HG03135 (cell line): ENCODE results near the gene SERPINA3.
"Not testable (repeated sequence)": the region's sequence is repeated elsewhere in the genome, so short reads cannot be mapped to it uniquely, and the experiment has no call there.

Experiments used
- ATAC-seq: cut with Tn5 transposase; IDR thresholded peaks from one replicate; pipeline ENCODE4 v1.9.1; 2021; ENCODE audit warnings: mild to moderate bottlenecking, moderate library complexity; ENCODE audit not compliant: unreplicated experiment

Gene SERPINA3

DNA sequence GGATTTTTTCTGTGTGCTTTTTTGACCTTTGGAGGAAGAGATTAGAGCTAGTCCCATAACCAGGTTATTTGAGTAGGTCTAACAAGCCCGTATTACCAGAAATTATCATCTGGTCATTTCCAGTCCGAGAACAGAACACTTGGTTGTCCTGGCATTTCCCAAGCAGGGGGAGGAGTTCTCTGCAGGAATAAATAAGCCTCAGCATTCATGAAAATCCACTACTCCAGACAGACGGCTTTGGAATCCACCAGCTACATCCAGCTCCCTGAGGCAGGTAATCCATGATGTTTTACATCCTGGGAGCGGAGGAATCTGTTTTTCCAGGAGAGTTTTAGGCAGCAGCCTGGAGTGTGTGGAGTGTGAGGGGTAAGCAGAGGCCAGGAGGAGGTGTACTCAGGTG is at the start of gene SERPINA3:
SERPINA3 (plus strand) TSS at position 218 of the 400 bp plus-strand sequence. CDS start 2,051 bp downstream, outside the sequence.
- ATAC-seq: no peak

- ATAC-seq: no peak
These were observed 49.0 kb upstream of the SERPINA3 start for GRCh38 chr14:94562941-94563883.

GRCh38 chr14:94564381-94564780 is 47.8 kb upstream of the SERPINA3 start:
- ATAC-seq: no peak

DNA sequence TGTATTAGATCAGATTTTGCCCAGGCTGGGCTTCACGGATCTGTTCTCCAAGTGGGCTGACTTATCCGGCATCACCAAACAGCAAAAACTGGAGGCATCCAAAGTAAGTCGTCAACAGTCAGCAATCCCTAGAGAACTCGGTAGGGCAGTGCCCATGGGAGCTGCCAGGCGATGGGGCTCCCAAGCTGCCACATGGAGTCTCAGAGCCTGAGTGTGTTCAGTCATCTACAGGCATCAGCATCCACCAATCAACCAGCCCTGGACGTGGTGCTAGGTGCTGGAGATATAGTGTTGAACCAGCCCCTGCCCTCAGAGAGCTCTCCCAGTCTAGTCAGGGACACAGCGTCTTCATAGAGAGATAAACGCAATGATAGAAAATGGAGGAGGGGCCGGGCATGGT is 44.0 kb upstream of the SERPINA3 start:
- ATAC-seq: no peak

DNA sequence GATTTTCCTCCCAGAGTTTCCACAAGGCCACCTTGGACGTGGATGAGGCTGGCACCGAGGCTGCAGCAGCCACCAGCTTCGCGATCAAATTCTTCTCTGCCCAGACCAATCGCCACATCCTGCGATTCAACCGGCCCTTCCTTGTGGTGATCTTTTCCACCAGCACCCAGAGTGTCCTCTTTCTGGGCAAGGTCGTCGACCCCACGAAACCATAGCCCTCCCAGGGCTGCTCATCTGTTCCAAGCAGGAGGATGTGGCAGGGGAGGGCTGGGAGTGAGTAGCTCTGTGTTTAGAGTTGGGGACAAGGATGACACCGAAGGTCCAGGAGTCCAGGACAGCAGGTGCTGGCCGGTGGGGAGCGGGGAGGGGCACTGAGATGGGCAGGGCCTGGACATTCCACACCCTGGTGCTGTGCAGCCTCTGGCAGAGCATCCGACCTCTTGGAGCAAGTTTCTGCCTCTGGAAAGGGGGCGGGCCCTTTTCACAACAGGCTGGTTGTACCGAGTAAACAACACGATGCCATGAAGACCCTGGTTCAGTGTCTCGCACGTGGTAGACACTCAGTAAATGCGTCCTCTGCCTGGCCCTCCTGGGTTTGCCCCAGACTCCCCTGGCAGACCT is 42.7 kb upstream of the SERPINA3 start:
- no peak for ATAC-seq

GRCh38 chr14:94570002-94570400 is 42.2 kb upstream of the SERPINA3 start:
- no peak for ATAC-seq

- ATAC-seq: no peak
These were observed 41.8 kb upstream of the SERPINA3 start for GRCh38 chr14:94570440-94570839.

DNA sequence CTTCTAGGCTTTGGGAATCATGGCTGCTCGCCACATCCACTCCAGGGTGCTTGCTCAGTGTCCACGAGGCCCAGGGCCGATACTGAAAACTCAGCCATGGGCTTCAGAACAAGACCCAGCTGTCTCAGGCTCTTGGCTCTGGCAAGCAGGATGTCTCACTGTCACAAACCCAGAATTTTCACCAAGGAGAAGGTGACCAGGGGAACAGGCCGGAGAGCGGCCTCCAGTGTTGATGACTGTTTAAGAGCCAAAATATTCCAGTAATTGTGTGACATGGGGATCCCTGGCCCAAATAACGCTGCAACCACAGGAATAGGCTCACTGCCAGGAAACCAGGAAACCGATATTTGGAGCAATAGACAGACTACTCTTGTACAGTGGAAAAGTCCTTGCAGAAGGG is 40.8 kb upstream of the SERPINA3 start:
- no peak for ATAC-seq

DNA sequence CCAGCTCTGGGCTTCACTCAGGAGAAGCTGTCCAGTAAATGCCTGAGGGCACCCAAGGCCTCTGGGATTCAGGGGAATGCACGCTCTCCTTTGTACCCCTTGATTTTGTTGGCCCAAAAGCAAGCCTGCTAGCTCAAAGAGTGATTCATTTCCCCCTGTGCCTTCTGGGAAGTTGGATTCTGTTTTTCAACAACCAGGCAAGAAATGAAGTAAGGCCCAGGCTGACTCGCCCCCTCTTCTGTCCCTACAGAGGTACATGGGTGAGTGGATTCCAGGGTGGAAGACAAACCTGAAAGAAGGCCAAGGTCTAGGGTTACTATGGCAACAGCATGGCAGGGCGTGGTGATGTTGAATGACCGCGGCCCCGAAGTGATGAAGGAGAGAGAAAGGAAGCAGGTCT is 40.2 kb upstream of the SERPINA3 start:
- ATAC-seq: no peak

DNA sequence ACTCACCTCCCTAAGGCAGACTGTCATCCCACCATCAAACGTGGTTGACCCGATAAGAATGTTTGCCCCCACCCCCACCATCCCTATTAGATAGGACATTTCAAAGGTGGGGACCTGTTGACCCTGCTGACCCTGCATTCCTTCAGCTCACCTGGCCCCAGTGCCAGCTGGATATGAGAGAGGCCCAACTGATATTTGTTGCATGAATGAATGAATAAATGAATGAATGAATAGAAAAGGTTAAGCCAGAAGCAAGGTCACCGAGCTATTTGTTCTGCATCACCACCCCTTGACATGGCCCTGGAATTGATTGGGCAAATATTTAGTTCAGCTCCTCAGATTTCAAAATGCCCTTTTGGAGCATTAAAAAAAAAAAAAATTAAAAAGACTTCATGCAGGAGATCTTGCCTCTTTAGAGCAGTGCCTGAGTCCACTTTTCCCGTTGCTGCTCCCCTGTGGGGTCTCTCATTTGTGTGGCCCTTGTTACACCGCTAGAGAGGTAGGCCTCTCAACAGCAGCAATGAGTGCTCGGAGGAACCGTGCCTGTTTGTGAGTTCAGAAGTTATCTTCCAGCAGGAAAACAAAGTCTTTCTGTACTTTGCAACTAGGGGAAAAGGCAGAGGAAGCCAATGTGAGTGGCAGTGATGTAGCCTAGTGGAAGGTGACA is 39.4 kb upstream of the SERPINA3 start:
- no peak for ATAC-seq

DNA sequence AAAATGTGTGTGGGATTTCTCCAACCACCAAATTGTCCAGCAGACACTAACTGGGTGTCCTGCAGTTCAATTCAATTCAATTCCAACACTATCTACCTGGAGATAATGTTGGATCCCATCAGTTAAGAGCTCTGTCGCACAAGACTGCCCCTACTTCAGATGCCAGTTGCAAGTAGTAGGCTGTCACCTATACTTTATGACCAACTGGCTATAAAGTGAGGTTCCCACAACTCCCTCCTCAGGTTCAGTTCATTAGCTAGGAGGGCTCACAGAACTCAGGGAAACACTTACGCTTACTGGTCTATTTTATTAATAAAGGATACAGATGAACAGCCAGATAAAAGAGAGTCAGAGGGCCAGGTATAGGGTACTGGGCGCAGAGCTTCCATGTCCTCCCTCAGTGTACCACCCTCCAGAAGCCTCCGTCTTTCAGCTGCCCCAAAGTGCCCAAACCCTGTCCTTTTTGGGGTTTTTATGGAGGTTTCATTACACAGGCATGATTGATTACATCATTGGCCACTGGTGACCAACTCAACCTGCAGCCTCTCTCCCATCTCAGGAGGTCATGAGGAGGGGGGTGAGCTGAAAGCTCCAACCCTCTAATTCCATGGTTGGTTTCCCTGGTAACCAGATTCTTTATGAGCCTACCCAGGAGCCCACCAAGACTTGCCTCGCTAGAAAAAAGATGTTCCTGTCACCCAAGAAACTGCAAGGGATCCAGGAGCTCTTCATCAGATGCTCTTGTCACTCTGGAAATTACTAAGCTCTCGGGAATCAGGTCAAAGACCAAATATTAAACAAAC is 38.5 kb upstream of the SERPINA3 start:
- no peak for ATAC-seq

DNA sequence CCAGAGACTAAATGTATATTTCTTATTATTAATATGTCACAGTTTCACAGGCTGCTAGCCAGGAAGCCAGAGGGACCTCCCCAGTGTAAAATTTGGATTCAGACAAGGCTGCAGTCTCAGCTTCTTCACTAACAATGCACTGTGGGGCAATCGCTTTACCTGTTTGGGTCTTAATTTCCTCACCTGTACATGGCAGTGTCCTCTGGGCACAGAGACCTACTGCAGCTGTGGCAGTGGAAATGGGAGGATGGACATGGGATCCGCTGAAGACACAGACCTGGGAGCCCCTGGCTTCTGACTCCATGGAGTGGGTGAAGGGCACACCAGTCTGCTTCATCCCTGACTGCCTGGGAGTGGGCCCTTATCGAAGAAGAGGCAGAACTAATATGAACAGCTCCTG is 37.9 kb upstream of the SERPINA3 start:
- no peak for ATAC-seq

- no peak for ATAC-seq
These were observed 36.2 kb upstream of the SERPINA3 start for GRCh38 chr14:94575730-94576585.

DNA sequence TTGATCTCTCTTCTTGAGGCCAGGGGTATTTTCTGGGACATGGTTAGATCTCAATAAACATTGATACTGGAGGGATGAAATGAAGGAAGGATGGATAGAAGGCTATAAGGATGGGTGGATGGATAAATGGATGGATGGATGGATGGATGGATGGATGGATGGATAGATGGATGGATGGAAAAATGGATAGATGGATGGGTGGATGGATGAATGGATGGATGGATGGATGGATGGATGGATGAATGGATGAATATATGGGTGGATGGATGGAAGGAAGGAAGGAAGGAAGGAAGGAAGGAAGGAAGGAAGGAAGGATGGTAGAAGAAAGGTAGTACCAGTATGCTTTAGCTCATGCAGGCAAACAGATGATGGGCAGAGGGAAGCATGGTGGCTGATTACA is 34.7 kb upstream of the SERPINA3 start:
- ATAC-seq: not testable (repeated sequence)

DNA sequence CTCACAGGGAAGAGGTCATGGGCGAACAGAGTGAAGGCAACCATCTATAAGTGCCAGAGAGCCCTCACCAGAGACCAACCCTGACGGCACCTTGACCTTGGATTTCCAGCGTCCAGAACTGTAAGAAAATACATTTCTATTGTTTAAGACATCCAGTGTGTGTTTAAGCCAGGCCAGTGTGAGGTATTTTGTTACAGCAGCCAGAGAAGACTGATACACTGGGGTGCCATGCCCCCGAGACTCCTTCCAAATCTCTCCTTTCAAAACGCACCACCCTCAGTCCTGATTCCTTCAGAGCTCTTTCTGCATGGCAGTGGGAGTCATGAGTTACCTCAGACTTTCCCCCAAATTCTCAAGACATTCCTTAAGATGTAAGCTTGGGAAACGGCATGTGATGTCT is 33.5 kb upstream of the SERPINA3 start:
- ATAC-seq: no peak

GRCh38 chr14:94581127-94581999 is 30.8 kb upstream of the SERPINA3 start, which contains the start of gene SERPINA5:
SERPINA5 (plus strand) TSS chr14:94581426; CDS start chr14:94587363, 5,937 bp downstream.
- ATAC-seq: no peak

DNA sequence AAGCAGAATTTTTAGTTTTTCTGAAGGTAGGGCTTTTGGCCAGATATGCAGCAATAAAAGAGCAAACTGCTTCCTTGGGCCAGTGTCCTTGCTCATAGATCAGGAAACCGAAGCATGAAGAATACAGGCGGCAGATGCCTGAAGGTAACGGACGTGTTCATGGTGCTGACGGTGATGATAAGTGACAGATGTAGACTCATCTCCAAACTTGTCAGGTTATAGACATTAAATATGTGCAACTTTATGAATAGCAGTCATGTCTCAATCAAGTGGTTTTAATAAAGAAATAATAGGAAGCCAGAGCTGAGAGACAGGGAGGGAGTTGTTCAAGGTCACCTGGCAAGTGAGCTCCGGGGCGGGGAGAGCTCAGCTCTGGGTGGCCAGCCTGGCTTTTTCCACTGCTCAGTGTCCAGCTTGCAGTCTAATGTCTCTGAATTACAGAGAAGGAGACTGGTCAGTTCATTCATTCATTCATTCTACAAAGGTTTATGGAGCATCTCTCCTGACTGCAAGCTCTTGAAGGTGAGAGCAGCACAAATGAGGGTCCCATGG is 29.9 kb upstream of the SERPINA3 start:
- ATAC-seq: no peak

DNA sequence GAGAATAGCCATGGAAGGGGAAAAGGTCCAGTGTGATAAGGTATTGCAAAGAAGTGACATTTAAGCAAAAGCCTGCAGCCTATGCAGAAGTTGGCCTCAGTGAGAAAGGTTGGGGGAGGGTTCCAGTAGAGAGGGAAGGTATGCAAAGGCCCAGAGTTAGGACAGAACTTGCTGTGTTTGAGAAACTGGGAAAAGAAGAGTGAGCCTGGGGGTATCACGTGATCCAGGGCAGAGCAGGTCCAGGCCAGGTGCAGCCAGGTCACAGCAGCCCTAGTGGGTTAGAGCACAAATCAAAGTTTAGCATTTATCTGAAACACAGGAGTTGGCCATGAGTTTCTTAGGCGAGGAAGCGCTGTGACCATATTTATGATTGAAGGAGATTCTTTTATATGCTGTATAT is 29.3 kb upstream of the SERPINA3 start:
- no peak for ATAC-seq

DNA sequence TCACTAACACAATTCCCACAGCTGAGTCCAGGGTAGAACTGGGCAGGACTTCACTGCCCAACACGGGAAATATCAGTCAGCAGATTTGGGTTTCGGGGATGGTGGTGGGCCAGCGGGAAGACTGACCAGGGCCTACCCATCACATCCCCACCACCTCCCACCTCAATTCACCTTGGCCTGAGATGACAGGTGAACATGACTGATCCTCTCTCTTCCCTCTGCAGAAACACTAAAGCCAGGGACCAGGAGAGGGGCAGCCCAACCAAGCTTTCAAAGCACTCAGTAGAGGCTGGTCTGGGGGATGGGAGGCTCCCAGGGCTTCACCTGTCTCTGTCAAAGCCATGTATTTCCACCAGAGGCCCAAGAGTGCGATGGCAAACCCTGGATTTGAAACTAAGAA is 28.6 kb upstream of the SERPINA3 start:
- ATAC-seq: no peak
